GM10847 (cell line): ENCODE measurements around the gene COQ5.
A peak's percentile ranks its signal among the peaks of the same experiment; 100 is the strongest.

ENCODE experiments used
- POLR2A ChIP-seq: IDR thresholded peaks from 2 replicates; pipeline ENCODE4 v1.6.1; 2011; ENCODE audit not compliant: insufficient read length; ENCODE audit errors: extremely low read depth

The COQ5 gene

GRCh38 chr12:120495731-120496412 lies 33.1 kb downstream of the COQ5 start, which contains the start of gene DYNLL1:
Gene DYNLL1 (plus strand): TSS chr12:120496113. CDS start chr12:120496422, 309 bp downstream.
- TF ChIP-seq POLR2A: peak; percentile 95

GRCh38 chr12:120495186-120495730 lies 33.7 kb downstream of the COQ5 start:
- TF ChIP-seq POLR2A: no peak

- TF ChIP-seq POLR2A: no peak
Observed at GRCh38 chr12:120490833-120491512, 38.0 kb downstream of the COQ5 start.

- no peak for TF ChIP-seq POLR2A
Observed at GRCh38 chr12:120490325-120490724, 38.6 kb downstream of the COQ5 start.

- TF ChIP-seq POLR2A: no peak
Observed at GRCh38 chr12:120489018-120489417, 39.9 kb downstream of the COQ5 start.

- TF ChIP-seq POLR2A: no peak
Observed at GRCh38 chr12:120488057-120488640, 40.8 kb downstream of the COQ5 start.

- TF ChIP-seq POLR2A: no peak
Observed at GRCh38 chr12:120485961-120486881, 42.7 kb downstream of the COQ5 start.

GRCh38 chr12:120483621-120484020 lies 45.3 kb downstream of the COQ5 start:
- no peak for TF ChIP-seq POLR2A

GRCh38 chr12:120481022-120481767 lies 47.8 kb downstream of the COQ5 start:
- TF ChIP-seq POLR2A: no peak

GRCh38 chr12:120480211-120480610 lies 48.7 kb downstream of the COQ5 start:
- no peak for TF ChIP-seq POLR2A

- no peak for TF ChIP-seq POLR2A
Observed at GRCh38 chr12:120479458-120479857, 49.5 kb downstream of the COQ5 start.

- no peak for TF ChIP-seq POLR2A
Observed at GRCh38 chr12:120475643-120476042, 53.3 kb downstream of the COQ5 start.

GRCh38 chr12:120474616-120474960 lies 54.4 kb downstream of the COQ5 start:
- TF ChIP-seq POLR2A: no peak

- no peak for TF ChIP-seq POLR2A
Observed at GRCh38 chr12:120473807-120474615, 54.9 kb downstream of the COQ5 start.

GRCh38 chr12:120472521-120472920 lies 56.4 kb downstream of the COQ5 start:
- TF ChIP-seq POLR2A: no peak
